Measurements from ENCODE around the gene PAK6.

The PAK6 gene

DNA sequence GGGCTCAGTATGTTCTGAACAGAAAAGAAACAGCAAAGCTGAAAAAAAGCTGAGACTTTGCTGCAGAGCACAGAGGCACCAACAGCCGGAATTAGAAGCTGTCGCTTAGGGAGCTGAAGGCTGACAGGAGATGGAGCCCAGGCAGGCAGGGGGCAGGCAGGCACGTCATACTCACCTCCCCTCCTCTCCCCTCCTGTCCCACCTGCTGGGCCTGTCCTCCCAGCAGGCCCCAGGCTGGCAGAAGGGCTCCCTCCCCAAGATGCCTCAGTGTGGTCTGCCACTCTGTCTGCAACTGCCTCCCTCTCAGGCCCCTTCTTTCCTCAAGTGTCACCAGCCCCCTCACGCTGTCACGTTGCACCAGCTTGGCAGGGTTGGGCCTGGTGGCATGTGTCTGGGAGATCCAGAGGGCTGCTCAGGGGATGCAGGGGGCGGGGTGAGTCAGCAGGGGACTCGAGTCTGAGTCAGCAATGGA is 47.2 kb downstream of the PAK6 start:
- DNase-seq (ENCODE audit: low read depth) = no peak
- TF ChIP-seq, protein P1, sequence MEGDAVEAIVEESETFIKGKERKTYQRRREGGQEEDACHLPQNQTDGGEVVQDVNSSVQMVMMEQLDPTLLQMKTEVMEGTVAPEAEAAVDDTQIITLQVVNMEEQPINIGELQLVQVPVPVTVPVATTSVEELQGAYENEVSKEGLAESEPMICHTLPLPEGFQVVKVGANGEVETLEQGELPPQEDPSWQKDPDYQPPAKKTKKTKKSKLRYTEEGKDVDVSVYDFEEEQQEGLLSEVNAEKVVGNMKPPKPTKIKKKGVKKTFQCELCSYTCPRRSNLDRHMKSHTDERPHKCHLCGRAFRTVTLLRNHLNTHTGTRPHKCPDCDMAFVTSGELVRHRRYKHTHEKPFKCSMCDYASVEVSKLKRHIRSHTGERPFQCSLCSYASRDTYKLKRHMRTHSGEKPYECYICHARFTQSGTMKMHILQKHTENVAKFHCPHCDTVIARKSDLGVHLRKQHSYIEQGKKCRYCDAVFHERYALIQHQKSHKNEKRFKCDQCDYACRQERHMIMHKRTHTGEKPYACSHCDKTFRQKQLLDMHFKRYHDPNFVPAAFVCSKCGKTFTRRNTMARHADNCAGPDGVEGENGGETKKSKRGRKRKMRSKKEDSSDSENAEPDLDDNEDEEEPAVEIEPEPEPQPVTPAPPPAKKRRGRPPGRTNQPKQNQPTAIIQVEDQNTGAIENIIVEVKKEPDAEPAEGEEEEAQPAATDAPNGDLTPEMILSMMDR (IDR thresholded peaks at IDR 0.05; ENCODE audit: insufficient read depth, low read depth, low read length, missing control alignments) = no peak
- H3K4me3 ChIP-seq (ENCODE audit: low read length) = no peak overlapping the region

DNA sequence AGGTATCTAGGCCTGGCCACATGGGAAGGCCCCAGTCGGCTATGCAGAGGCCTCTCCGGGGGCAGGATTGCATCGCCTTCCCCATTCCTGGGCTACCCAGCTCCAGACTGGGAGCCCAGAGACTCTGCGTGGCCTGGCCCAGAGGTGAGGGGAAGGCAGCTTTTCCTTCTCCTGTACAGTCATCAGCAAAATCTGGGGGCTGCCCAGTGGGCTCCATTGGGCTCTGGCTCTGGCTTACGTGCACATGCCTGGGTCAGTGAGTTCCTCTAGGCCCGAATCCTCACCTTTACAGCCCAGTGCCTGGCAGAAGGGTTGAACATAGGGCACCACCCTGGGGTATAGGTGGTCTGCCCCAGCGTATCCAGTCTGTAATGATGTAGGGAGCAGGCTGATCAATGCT is 47.9 kb downstream of the PAK6 start:
- H3K4me3 ChIP-seq (ENCODE audit: low read length) = no peak overlapping the region
- no peak for DNase-seq (ENCODE audit: low read depth)
- TF ChIP-seq, protein P1 (IDR thresholded peaks at IDR 0.05; ENCODE audit: insufficient read depth, low read depth, low read length, missing control alignments) = no peak

DNA sequence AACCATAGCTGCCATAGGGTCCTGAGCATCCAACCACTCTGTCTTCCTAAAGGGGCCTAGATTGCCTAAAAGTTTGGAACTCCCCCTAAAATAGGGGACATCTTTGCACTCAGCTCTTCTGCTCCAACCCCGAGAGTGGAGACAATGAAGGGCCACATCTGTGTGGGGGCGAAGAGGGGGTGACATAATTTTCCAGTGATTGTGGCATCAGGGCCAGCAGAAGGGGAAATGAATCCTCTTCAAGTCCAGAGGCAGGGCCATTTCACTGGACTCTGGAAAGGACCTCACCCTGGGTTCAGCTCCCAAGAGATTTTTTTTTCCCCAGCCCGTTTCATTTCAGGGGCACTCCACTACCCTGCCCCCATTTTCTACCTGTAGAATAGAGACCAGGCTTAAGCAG is 48.6 kb downstream of the PAK6 start:
- TF ChIP-seq, protein P1 (IDR thresholded peaks at IDR 0.05; ENCODE audit: insufficient read depth, low read depth, low read length, missing control alignments) = no peak
- no peak overlapping the region for H3K4me3 ChIP-seq (ENCODE audit: low read length)
- no peak for DNase-seq (ENCODE audit: low read depth)

DNA sequence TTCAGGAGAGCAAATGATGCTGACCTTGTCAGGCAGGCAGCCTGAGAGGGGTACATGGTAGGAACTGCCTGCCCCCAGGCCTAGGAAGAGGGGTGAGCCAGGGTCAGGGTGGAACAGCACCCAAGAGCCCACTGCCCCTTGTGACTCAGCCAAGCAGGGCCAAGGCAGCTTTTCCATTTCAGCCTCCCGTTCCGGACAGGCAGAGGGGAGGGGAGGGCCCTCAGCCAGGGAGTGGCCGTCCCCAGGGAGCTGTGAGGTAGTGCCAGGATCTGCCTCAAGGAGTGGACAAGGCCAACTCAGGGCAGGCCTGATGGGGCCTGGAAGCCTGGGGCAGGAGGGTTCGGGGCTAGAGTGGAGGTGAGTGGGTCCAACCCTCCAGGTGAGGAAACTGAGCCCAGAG is 49.1 kb downstream of the PAK6 start:
- H3K4me3 ChIP-seq (ENCODE audit: low read length) = no peak overlapping the region
- no peak for DNase-seq (ENCODE audit: low read depth)
- TF ChIP-seq, protein P1 (IDR thresholded peaks at IDR 0.05; ENCODE audit: insufficient read depth, low read depth, low read length, missing control alignments) = no peak

DNA sequence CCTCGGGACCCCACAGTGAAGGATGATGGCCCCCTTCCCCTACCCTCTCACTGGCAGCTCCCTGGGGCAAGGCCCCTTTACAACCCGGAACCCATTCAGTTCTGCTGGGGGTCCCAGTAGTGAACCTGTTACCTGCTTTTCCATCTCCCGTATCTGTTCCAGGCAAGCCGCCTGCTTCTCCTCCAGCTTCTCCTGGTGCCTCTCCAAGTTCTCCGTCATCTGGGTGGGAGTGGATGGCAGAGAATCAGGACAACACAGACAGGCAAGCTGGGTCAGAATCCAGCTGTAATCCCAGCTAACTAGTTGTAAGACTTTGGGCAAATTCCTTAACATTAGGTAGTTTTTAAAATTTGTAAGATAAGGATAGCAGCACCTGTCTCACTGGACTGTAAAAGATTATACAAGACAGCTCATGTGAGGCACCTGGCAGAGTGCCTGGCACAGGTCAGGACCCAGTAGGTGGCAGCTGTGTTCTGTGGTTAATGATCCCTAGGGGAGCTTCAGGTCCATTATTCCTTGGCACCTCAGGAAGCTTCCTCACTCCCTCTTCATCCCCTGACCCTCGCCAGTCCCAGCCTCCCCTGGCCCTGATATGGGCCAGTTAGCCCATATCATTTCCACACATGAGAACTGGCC is 50.4 kb downstream of the PAK6 start:
- peak; percentile 39 for DNase-seq (ENCODE audit: low read depth)
- H3K4me3 ChIP-seq (ENCODE audit: low read length) = no peak overlapping the region
- TF ChIP-seq, protein P1 (IDR thresholded peaks at IDR 0.05; ENCODE audit: insufficient read depth, low read depth, low read length, missing control alignments) = no peak

DNA sequence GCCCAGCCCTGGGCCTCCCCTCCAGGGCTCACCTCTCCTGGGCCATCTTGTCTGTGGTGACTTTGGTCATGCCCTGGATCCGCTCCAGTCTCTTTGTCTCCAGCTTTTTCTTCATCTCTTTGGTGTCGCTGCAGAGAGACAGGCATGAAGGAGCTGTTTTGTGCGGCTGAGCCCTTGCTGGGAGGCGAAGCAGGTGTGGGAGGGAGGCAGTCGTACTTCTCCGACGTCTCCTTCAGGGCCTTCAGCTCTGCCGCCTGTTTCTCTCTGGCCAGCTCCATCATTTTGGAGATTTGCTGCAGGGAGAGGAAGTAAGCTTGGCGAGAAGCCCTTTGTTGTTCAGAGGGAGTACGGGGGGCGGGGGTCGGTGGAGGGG is 51.7 kb downstream of the PAK6 start:
- DNase-seq (ENCODE audit: low read depth) = no peak
- H3K4me3 ChIP-seq (ENCODE audit: low read length) = no peak overlapping the region
- TF ChIP-seq, protein P1 (IDR thresholded peaks at IDR 0.05; ENCODE audit: insufficient read depth, low read depth, low read length, missing control alignments) = no peak

DNA sequence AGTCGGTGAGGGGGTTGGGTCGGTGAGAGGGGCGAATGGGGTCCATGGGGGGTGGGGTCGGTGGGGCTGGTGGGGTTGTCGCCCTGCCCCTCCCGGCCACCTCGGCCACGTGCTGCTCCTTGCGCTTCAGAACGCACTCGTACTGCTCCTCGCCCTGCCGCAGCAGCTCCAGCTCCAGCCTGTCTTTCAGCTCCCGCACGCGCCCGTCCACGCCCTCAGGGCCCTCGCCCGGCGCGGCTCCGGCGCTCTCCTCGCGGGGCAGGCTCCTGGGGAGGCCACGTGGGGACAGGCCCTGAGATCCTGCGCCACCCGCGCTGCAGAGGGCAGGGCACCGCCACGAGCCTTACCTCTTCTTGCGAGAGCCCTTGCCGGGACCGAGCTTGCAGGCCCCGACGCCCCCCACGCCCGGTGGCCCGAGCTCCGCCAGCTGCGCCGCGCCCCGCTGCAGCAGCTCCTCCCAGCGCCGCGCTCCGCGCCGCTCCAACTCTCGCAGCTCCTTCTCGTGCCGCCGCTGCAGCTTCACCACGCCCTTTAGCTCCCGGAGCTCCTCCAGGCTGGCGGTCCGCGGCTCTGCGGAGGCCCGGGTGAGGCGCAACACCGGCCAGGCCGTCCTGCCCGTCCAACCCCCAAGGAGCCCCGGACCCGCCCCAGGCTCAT is 52.2 kb downstream of the PAK6 start:
- peak; percentile 73 for DNase-seq (ENCODE audit: low read depth)
- peak overlapping the region; percentile 1 for H3K4me3 ChIP-seq (ENCODE audit: low read length)
- TF ChIP-seq, protein P1 (IDR thresholded peaks at IDR 0.05; ENCODE audit: insufficient read depth, low read depth, low read length, missing control alignments) = no peak

All from epithelial cell of esophagus (primary cell).